GM18517 (cell line): ENCODE results near the gene NRP1.

Experiments used
- ATAC-seq: cut with Tn5 transposase; IDR thresholded peaks from one replicate; pipeline ENCODE4 v1.9.1; 2021; ENCODE audit warnings: mild to moderate bottlenecking, moderate library complexity; ENCODE audit not compliant: unreplicated experiment

NRP1 gene

GRCh38 chr10:33267708-33268107 is 66.8 kb downstream of the NRP1 start:
- ATAC-seq, result no peak

- ATAC-seq, result no peak
These were observed 68.8 kb downstream of the NRP1 start for GRCh38 chr10:33265621-33266020.

GRCh38 chr10:33263453-33263852 is 71.0 kb downstream of the NRP1 start:
- no peak for ATAC-seq

GRCh38 chr10:33262871-33263270 is 71.6 kb downstream of the NRP1 start:
- ATAC-seq, result no peak

DNA sequence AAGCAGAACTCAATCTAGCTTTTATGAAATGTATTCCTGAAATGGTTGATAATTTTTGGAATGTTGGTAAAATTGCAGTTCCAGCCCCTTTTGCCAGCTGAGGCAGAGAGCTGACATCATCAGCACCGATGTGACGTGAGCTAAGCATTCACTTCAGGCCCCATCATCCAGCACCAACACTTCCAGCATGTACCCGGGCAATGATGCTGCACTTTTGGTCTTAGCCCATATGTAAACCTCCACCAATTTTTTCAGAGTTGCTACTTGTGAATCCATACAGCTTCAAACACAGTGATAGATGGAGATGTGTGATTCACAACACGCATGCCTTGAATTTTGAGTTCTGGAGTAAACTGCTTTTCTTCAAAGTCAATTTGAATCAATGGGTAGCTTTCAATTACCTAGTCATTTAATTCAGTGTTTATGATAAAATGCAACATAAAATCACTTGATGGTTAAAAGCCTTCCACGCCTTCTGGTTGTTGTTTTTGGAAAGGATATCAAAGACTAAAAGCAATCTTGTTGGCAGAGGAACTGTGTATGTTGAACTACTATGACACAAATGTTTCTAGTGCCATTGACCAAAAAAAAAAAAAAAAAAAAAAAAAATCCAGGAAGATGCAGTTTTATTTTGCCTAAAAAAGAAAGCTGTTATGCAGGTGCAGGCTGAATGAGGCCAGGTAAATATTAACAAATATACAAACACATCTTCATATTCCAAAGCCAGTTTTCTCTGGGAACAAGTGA is 73.9 kb downstream of the NRP1 start:
- no peak for ATAC-seq

GRCh38 chr10:33258967-33259366 is 75.5 kb downstream of the NRP1 start:
- ATAC-seq, result no peak

DNA sequence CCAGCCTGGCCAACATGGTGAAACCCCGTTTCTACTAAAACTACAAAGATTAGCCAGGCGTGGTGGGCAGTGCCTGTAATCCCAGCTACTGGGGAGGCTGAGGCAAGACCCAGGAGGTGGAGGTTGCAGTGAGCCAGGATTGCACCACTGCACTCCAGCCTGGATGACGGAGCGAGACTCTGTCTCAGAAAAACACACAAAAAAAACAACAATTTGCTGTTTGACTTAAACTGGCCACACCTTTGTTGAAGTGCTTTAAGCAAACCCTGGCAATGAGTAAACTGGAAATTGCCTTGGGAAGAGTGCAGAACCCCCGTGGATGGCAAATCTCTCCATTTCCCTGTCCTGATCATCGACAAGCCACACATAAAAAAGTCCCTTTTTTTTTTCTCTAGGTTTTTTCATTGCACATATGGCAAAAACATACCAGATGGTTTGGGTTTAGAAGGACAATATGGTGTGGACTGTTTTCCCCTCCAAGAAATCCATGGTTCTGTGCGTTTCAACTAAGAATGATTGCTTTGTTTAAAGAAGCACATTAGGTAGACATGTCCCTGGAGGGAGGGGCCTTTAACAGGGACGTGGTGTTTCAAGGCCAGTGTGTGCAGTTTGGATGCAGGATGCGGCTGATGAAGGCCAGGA is 76.9 kb downstream of the NRP1 start:
- no peak for ATAC-seq

- ATAC-seq, result no peak
These were observed 78.0 kb downstream of the NRP1 start for GRCh38 chr10:33256458-33256857.

DNA sequence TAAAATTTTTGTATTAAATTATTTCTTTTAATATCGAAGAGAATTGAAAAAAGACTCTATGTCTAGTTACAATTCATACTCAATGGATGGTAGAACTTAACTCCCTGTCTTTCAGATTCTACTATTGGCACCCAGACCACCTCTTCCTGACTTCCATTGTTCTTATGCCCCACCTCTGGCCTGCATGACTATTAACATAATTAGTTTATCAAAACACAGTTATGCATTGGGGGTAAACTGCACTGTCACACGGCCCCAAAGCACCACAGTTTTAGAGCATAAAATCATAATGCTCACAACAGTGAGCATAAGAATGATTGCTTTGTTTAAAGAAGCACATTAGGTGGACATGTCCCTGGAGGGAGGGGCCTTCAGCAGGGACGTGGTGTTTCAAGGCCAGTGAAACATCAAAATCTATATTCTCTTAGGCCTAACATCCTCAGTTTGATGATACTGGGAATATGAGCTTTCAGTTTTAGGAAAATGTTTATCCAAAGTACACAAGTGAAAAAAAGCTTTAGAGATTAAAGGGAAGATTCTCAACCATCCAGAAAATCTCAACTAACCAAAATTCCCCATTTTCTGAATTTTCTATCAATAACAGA is 79.8 kb downstream of the NRP1 start:
- ATAC-seq, result no peak

DNA sequence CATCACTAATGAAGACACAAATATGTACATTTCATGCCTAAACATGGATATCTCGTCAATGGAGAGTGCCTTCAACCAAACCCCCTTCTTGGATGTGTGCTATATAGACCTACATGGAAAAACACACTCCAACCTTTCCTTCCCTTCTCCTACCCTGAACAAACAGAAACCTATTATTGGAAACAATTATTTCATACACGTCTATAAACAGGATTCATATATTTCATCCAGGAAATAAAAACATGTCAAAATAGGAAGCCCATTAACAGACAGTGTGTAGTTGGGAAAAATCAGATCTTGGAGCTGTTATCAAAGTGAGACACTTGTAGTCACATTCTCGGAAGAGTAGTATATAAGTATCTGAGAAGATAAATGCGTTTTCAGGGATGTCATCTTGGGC is 81.1 kb downstream of the NRP1 start:
- ATAC-seq, result no peak

GRCh38 chr10:33252794-33253203 is 81.7 kb downstream of the NRP1 start:
- no peak for ATAC-seq

- no peak for ATAC-seq
These were observed 82.1 kb downstream of the NRP1 start for GRCh38 chr10:33252324-33252723.

DNA sequence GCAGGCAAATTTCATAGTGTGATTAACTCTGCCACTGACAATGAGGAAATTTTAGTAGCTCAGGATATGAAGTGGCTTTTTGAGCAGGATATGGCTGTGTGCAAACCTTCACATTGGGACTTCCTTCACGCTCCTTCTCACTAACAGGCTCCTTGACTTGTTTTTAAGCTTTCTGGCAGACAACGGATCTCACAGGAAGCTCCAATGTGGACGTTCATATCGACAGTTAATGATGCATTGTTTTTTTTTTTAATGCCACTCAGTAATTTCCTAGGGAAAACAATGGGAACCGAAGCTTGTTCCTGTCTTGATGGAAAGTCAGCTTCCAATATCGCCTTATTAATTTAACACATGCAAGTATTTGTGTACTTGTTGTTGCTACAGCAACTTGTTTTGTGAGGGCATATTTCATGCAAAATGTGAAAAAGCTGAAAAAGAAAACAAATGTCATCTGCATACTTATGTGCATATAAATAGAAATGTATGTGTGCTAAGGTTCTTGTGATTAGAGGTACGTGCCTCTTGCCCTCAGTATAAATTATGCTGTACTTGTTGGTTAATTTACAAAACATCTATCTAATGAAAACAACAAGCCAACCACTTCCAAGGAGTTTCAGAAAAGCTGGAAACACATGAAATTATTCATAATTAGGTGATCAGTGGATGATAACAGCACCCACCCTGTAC is 84.7 kb downstream of the NRP1 start:
- ATAC-seq, result no peak

DNA sequence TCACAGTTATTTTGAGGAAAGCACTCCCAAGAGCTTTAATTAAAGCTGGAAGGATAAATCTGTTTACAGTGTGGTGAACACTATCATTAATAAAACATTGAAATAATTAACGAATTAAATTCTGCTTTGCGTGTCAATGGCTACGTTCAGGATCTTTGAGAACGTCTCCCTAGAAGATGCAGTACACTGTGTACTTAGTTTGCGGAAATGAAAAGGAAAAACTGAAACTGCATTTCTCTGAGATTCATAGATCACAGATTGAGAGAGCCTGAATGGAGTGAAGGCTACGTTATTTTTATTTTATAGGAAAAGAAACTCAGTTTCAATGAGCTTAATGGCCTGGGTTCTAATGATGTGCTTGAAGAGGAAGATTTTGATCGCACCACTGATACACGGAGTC is 85.3 kb downstream of the NRP1 start:
- no peak for ATAC-seq

DNA sequence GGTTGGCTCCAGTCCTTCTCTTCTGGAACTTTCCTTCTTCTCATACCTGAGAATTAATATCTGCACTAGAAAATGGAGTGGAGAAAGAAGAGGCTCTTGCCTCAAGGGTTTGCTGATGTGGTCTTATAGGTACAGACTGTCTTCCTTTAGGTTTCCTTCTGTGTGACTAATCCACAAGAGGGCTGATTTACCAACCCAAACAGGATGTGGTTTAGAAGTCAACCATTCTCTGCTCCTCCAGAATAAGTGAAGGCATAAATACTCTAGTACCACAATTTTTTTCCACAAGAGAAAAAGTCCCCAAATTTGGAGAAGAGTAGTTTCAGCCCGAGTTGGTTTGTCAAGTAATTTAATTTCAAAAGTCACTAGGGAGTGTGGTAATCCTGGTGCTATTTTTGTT is 85.8 kb downstream of the NRP1 start:
- ATAC-seq, result no peak

- ATAC-seq, result no peak
These were observed 87.1 kb downstream of the NRP1 start for GRCh38 chr10:33247221-33247922.

GRCh38 chr10:33245343-33245742 is 89.1 kb downstream of the NRP1 start:
- ATAC-seq, result no peak

DNA sequence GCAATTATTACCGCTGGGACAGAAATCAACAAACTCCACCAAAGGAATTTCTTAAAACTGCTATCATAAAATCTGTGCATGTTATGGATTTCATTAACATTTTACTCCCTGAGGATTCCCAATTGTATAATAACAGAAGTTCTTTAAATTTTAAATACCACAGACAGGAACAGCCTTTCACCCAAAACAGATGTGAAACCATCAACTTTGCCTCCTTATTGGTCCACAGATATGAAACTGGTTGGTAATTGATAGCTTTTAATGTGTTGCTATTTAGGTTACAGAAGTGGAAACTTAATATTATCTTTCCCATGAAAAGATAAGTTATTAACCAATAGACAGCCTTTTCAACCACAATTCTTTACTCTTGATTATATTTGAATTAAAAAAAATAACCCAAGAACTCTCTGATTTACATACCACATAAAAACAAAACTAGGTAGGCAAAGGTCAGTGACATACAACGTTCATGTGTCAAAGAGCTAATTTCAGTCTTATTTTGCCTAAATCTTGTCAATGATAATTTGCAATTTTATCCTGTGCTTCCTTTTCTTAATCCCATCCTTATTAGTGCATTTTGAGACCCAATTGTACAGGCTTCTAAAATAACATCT is 90.0 kb downstream of the NRP1 start:
- no peak for ATAC-seq

GRCh38 chr10:33243703-33244102 is 90.8 kb downstream of the NRP1 start:
- no peak for ATAC-seq

GRCh38 chr10:33242931-33243330 is 91.5 kb downstream of the NRP1 start:
- no peak for ATAC-seq

DNA sequence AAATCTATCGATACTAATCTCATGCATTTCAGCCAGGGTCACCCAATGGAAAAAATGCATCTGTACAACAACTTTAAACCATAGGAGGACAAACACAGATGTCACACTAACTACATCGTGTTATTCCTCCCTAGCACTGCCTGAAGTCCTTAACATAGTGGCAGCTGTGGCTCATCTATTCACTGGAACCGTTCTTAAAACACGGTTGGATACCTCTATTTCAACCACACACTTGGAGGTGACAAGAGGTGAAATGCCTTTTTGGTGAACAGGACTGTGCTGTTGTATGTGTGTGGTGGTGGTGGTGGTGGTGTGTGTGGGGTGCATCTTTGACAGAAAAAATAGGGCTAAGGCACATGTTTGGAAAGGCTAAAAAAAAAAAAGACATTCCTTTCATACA is 93.1 kb downstream of the NRP1 start:
- no peak for ATAC-seq
